Endothelial cell of umbilical vein (primary cell): ENCODE measurements around the gene NUDT6.

Experiments used
- EZH2 ChIP-seq: IDR thresholded peaks from 2 replicates; pipeline ENCODE4 v1.6.1; 2012; ENCODE audit warnings: borderline replicate concordance, low read depth, mild to moderate bottlenecking, moderate library complexity, low read length, inconsistent platforms; ENCODE audit not compliant: severe bottlenecking
- FOS ChIP-seq: IDR thresholded peaks from 2 replicates; pipeline ENCODE4 v1.6.1; 2011; ENCODE audit warnings: mild to moderate bottlenecking, low read length, moderate library complexity, borderline replicate concordance; ENCODE audit not compliant: insufficient read depth
- MYC ChIP-seq: IDR thresholded peaks from one replicate; pipeline ENCODE4 v1.6.1; 2011; ENCODE audit warnings: mild to moderate bottlenecking, low read depth, low read length
- POLR2A ChIP-seq: IDR thresholded peaks from 2 replicates; pipeline ENCODE4 v1.6.1; 2012; ENCODE audit warnings: low read depth, mild to moderate bottlenecking, control low read depth, low read length
- POLR2AphosphoS5 ChIP-seq: IDR thresholded peaks from 2 replicates; pipeline ENCODE4 v1.6.1; 2012; ENCODE audit warnings: low read depth, mild to moderate bottlenecking, control low read depth, low read length, moderate library complexity; ENCODE audit not compliant: insufficient read depth
- TF ChIP-seq, protein P1 (sequence below), 2 donors: IDR thresholded peaks; 1 replicate in 1 of 2; 2 replicates in 1 of 2; pipeline ENCODE4 v1.5.1; 2011; ENCODE audit warnings: low read length in 2 of 2, mild to moderate bottlenecking in 2 of 2, moderate library complexity in 2 of 2, control low read depth in 1 of 2, inconsistent platforms in 1 of 2, low read depth in 1 of 2; ENCODE audit not compliant: insufficient read depth in 1 of 2; ENCODE audit errors: extremely low read depth in 1 of 2
- TF ChIP-seq, protein P2 (sequence below): IDR thresholded peaks from 2 replicates; pipeline ENCODE4 v1.6.1; 2011; ENCODE audit not compliant: insufficient read depth, insufficient read length

DNA sequence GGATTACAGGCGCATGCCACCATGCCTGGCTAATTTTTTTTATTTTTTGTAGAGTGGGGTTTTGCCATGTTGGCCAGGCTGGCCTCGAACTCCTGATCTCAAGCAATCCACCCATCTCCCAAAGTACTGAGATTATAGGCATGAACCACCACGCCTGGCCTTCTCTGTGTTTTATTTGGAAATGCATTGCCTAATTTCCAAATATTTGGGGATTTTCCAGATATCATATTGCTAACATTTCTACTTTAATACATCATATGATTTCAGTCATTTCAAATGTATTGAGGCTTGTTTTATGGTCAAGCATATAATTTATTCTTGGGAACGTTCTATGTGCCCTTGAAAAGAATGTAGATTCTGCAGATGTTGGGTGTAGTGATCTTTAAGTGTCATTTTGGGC is 57.0 kb downstream of the NUDT6 start:
- no peak for TF ChIP-seq POLR2A
- TF ChIP-seq EZH2 = no peak
- TF ChIP-seq MYC = no peak
- no peak for TF ChIP-seq POLR2AphosphoS5
- TF ChIP-seq, protein P1, sequence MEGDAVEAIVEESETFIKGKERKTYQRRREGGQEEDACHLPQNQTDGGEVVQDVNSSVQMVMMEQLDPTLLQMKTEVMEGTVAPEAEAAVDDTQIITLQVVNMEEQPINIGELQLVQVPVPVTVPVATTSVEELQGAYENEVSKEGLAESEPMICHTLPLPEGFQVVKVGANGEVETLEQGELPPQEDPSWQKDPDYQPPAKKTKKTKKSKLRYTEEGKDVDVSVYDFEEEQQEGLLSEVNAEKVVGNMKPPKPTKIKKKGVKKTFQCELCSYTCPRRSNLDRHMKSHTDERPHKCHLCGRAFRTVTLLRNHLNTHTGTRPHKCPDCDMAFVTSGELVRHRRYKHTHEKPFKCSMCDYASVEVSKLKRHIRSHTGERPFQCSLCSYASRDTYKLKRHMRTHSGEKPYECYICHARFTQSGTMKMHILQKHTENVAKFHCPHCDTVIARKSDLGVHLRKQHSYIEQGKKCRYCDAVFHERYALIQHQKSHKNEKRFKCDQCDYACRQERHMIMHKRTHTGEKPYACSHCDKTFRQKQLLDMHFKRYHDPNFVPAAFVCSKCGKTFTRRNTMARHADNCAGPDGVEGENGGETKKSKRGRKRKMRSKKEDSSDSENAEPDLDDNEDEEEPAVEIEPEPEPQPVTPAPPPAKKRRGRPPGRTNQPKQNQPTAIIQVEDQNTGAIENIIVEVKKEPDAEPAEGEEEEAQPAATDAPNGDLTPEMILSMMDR (IDR thresholded peaks at IDR 0.05; ENCODE audit: extremely low read depth in 1 of 2, insufficient read depth in 1 of 2, low read depth in 1 of 2, low read length in 2 of 2) = no peak
- TF ChIP-seq, protein P2, sequence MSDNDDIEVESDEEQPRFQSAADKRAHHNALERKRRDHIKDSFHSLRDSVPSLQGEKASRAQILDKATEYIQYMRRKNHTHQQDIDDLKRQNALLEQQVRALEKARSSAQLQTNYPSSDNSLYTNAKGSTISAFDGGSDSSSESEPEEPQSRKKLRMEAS = no peak
- TF ChIP-seq FOS = no peak
